ENCODE measurements around the gene CHDH. TPM values are rescaled to one million over a fixed set of nuclear protein-coding genes. Genes with fewer than 3 reads are reported as not detected.

CHDH gene
- total and polyA plus RNA-seq, 5 donors from 2014 or later: 0.45 to 4.3 (median 1.3) TPM

- Mint-ChIP-seq H3K4me1 (no peaks in the 10 kb centered on the region), H3K4me3 (no peak overlapping the region), H3K36me3 (no peaks in the 10 kb centered on the region), H3K27ac (no peak overlapping the region), H3K9me3 (no peaks in the 10 kb centered on the region), H3K27me3 (peaks cover 20% of the 10 kb centered on the region)
- Histone ChIP-seq H3K4me1 (ENCODE audit: control insufficient read depth, insufficient read depth, low read length, poor library complexity, severe bottlenecking) (no peaks in the 10 kb centered on the region), H3K36me3 (ENCODE audit: control insufficient read depth, insufficient read depth, low read length) (no peaks in the 10 kb centered on the region), H3K27ac (ENCODE audit: insufficient read depth, low read length, poor library complexity, severe bottlenecking) (no peak overlapping the region), H3K9me3 (ENCODE audit: control insufficient read depth in 2 of 2, low read length in 2 of 2) (no peaks in the 10 kb centered on the region), H3K4me3 (ENCODE audit: low read depth, low read length) (no peak overlapping the region), H3K27me3 (ENCODE audit: control insufficient read depth, insufficient read depth, low read length) (no peaks in the 10 kb centered on the region)
- ATAC-seq (ENCODE audit: low read depth in 2 of 2) (no peak), DNase-seq (no peak)
These were observed 30.6 kb downstream of the CHDH start for GRCh38 chr3:53815651-53816050.

- no peak overlapping the region for H3K27ac ChIP-seq (ENCODE audit: insufficient read depth, low read length, poor library complexity, severe bottlenecking)
- Mint-ChIP-seq H3K27ac (peak overlapping the region in 1 of 3 donors; percentile 60), H3K4me1 (no peaks in the 10 kb centered on the region), H3K4me3 (no peak overlapping the region), H3K27me3 (peaks cover 20% of the 10 kb centered on the region), H3K36me3 (no peaks in the 10 kb centered on the region), H3K9me3 (no peaks in the 10 kb centered on the region)
- H3K4me3 ChIP-seq (ENCODE audit: low read depth, low read length): no peak overlapping the region
- DNase-seq: no peak
- H3K4me1 ChIP-seq (ENCODE audit: control insufficient read depth, insufficient read depth, low read length, poor library complexity, severe bottlenecking): no peaks in the 10 kb centered on the region
- H3K27me3 ChIP-seq (ENCODE audit: control insufficient read depth, insufficient read depth, low read length): no peaks in the 10 kb centered on the region
- H3K9me3 ChIP-seq (ENCODE audit: control insufficient read depth in 2 of 2, low read length in 2 of 2): no peaks in the 10 kb centered on the region
- no peak for ATAC-seq (ENCODE audit: low read depth in 2 of 2)
- H3K36me3 ChIP-seq (ENCODE audit: control insufficient read depth, insufficient read depth, low read length): no peaks in the 10 kb centered on the region
These were observed 31.2 kb downstream of the CHDH start for GRCh38 chr3:53815067-53815466.

GRCh38 chr3:53813876-53814275, 32.3 kb downstream of the CHDH start:
- H3K27ac ChIP-seq (ENCODE audit: insufficient read depth, low read length, poor library complexity, severe bottlenecking): no peak overlapping the region

GRCh38 chr3:53813229-53813628, 33.0 kb downstream of the CHDH start:
- H3K9me3 ChIP-seq (ENCODE audit: control insufficient read depth in 2 of 2, low read length in 2 of 2): no peaks in the 10 kb centered on the region
- H3K27me3 ChIP-seq (ENCODE audit: control insufficient read depth, insufficient read depth, low read length): no peaks in the 10 kb centered on the region
- H3K4me3 Mint-ChIP-seq: no peak overlapping the region
- DNase-seq: no peak
- no peaks in the 10 kb centered on the region for H3K4me1 ChIP-seq (ENCODE audit: control insufficient read depth, insufficient read depth, low read length, poor library complexity, severe bottlenecking)
- H3K27me3 Mint-ChIP-seq: peaks cover 14% of the 10 kb centered on the region
- no peaks in the 10 kb centered on the region for H3K4me1 Mint-ChIP-seq
- no peaks in the 10 kb centered on the region for H3K36me3 Mint-ChIP-seq
- H3K9me3 Mint-ChIP-seq: no peaks in the 10 kb centered on the region
- no peak overlapping the region for H3K27ac ChIP-seq (ENCODE audit: insufficient read depth, low read length, poor library complexity, severe bottlenecking)
- H3K27ac Mint-ChIP-seq: no peak overlapping the region
- H3K36me3 ChIP-seq (ENCODE audit: control insufficient read depth, insufficient read depth, low read length): no peaks in the 10 kb centered on the region
- no peak for ATAC-seq (ENCODE audit: low read depth in 2 of 2)
- no peak overlapping the region for H3K4me3 ChIP-seq (ENCODE audit: low read depth, low read length)

More at GRCh38 chr3:53813876-53814275, 32.3 kb downstream of the CHDH start:
- H3K27me3 ChIP-seq (ENCODE audit: control insufficient read depth, insufficient read depth, low read length): no peaks in the 10 kb centered on the region
- no peaks in the 10 kb centered on the region for H3K4me1 Mint-ChIP-seq
- no peaks in the 10 kb centered on the region for H3K36me3 Mint-ChIP-seq
- H3K4me1 ChIP-seq (ENCODE audit: control insufficient read depth, insufficient read depth, low read length, poor library complexity, severe bottlenecking): no peaks in the 10 kb centered on the region
- H3K9me3 ChIP-seq (ENCODE audit: control insufficient read depth in 2 of 2, low read length in 2 of 2): no peaks in the 10 kb centered on the region
- ATAC-seq (ENCODE audit: low read depth in 2 of 2): no peak
- H3K36me3 ChIP-seq (ENCODE audit: control insufficient read depth, insufficient read depth, low read length): no peaks in the 10 kb centered on the region
- H3K4me3 Mint-ChIP-seq: no peak overlapping the region
- H3K9me3 Mint-ChIP-seq: no peaks in the 10 kb centered on the region
- no peak overlapping the region for H3K27ac Mint-ChIP-seq
- H3K27me3 Mint-ChIP-seq: peaks cover 20% of the 10 kb centered on the region
- DNase-seq: no peak
- H3K4me3 ChIP-seq (ENCODE audit: low read depth, low read length): no peak overlapping the region

- Histone ChIP-seq H3K27me3 (ENCODE audit: control insufficient read depth, insufficient read depth, low read length) (no peaks in the 10 kb centered on the region), H3K4me1 (ENCODE audit: control insufficient read depth, insufficient read depth, low read length, poor library complexity, severe bottlenecking) (no peaks in the 10 kb centered on the region), H3K9me3 (ENCODE audit: control insufficient read depth in 2 of 2, low read length in 2 of 2) (no peaks in the 10 kb centered on the region), H3K36me3 (ENCODE audit: control insufficient read depth, insufficient read depth, low read length) (no peaks in the 10 kb centered on the region), H3K27ac (ENCODE audit: insufficient read depth, low read length, poor library complexity, severe bottlenecking) (no peak overlapping the region), H3K4me3 (ENCODE audit: low read depth, low read length) (no peak overlapping the region)
- DNase-seq (no peak), ATAC-seq (ENCODE audit: low read depth in 2 of 2) (no peak)
- no peaks in the 10 kb centered on the region for H3K9me3 Mint-ChIP-seq
- H3K27ac Mint-ChIP-seq: no peak overlapping the region
- H3K36me3 Mint-ChIP-seq: no peaks in the 10 kb centered on the region
- peaks cover 9% of the 10 kb centered on the region for H3K27me3 Mint-ChIP-seq
- H3K4me3 Mint-ChIP-seq: no peak overlapping the region
- no peaks in the 10 kb centered on the region for H3K4me1 Mint-ChIP-seq
These were observed 33.8 kb downstream of the CHDH start for GRCh38 chr3:53812434-53812833.

- Mint-ChIP-seq H3K9me3 (no peaks in the 10 kb centered on the region), H3K27ac (no peak overlapping the region), H3K4me1 (no peaks in the 10 kb centered on the region), H3K27me3 (peaks cover 9% of the 10 kb centered on the region), H3K4me3 (no peak overlapping the region), H3K36me3 (no peaks in the 10 kb centered on the region)
- Histone ChIP-seq H3K4me3 (ENCODE audit: low read depth, low read length) (no peak overlapping the region), H3K27ac (ENCODE audit: insufficient read depth, low read length, poor library complexity, severe bottlenecking) (no peak overlapping the region), H3K36me3 (ENCODE audit: control insufficient read depth, insufficient read depth, low read length) (no peaks in the 10 kb centered on the region), H3K27me3 (ENCODE audit: control insufficient read depth, insufficient read depth, low read length) (no peaks in the 10 kb centered on the region), H3K9me3 (ENCODE audit: control insufficient read depth in 2 of 2, low read length in 2 of 2) (no peaks in the 10 kb centered on the region), H3K4me1 (ENCODE audit: control insufficient read depth, insufficient read depth, low read length, poor library complexity, severe bottlenecking) (no peaks in the 10 kb centered on the region)
- ATAC-seq (ENCODE audit: low read depth in 2 of 2) (no peak), DNase-seq (no peak)
These were observed 34.9 kb downstream of the CHDH start for GRCh38 chr3:53811143-53811927.

GRCh38 chr3:53809764-53810400, 36.3 kb downstream of the CHDH start:
- Mint-ChIP-seq H3K4me3 (no peak overlapping the region), H3K27ac (no peak overlapping the region), H3K27me3 (peaks cover 5% of the 10 kb centered on the region), H3K4me1 (no peaks in the 10 kb centered on the region), H3K9me3 (no peaks in the 10 kb centered on the region), H3K36me3 (no peaks in the 10 kb centered on the region)
- no peaks in the 10 kb centered on the region for H3K27me3 ChIP-seq (ENCODE audit: control insufficient read depth, insufficient read depth, low read length)
- H3K4me1 ChIP-seq (ENCODE audit: control insufficient read depth, insufficient read depth, low read length, poor library complexity, severe bottlenecking): no peaks in the 10 kb centered on the region
- no peaks in the 10 kb centered on the region for H3K9me3 ChIP-seq (ENCODE audit: control insufficient read depth in 2 of 2, low read length in 2 of 2)
- ATAC-seq (ENCODE audit: low read depth in 2 of 2) (no peak), DNase-seq (no peak)
- no peak overlapping the region for H3K27ac ChIP-seq (ENCODE audit: insufficient read depth, low read length, poor library complexity, severe bottlenecking)
- no peaks in the 10 kb centered on the region for H3K36me3 ChIP-seq (ENCODE audit: control insufficient read depth, insufficient read depth, low read length)
- no peak overlapping the region for H3K4me3 ChIP-seq (ENCODE audit: low read depth, low read length)

GRCh38 chr3:53809267-53809666, 37.0 kb downstream of the CHDH start:
- ATAC-seq (ENCODE audit: low read depth in 2 of 2): no peak
- Histone ChIP-seq H3K27me3 (ENCODE audit: control insufficient read depth, insufficient read depth, low read length) (no peaks in the 10 kb centered on the region), H3K9me3 (ENCODE audit: control insufficient read depth in 2 of 2, low read length in 2 of 2) (no peaks in the 10 kb centered on the region), H3K36me3 (ENCODE audit: control insufficient read depth, insufficient read depth, low read length) (no peaks in the 10 kb centered on the region), H3K4me3 (ENCODE audit: low read depth, low read length) (no peak overlapping the region), H3K27ac (ENCODE audit: insufficient read depth, low read length, poor library complexity, severe bottlenecking) (no peak overlapping the region), H3K4me1 (ENCODE audit: control insufficient read depth, insufficient read depth, low read length, poor library complexity, severe bottlenecking) (no peaks in the 10 kb centered on the region)
- Mint-ChIP-seq H3K27me3 (peaks cover 5% of the 10 kb centered on the region), H3K4me3 (no peak overlapping the region), H3K27ac (no peak overlapping the region), H3K4me1 (no peaks in the 10 kb centered on the region), H3K9me3 (no peaks in the 10 kb centered on the region), H3K36me3 (no peaks in the 10 kb centered on the region)
- DNase-seq: no peak

Measured in CD4-positive, CD25-positive, alpha-beta regulatory T cell (primary cell).